GM10847 (cell line): Measurements from ENCODE around the gene URM1.

ENCODE experiments used
- POLR2A ChIP-seq: IDR thresholded peaks from 2 replicates; pipeline ENCODE4 v1.6.1; 2011; ENCODE audit not compliant: insufficient read length; ENCODE audit errors: extremely low read depth

The URM1 gene

DNA sequence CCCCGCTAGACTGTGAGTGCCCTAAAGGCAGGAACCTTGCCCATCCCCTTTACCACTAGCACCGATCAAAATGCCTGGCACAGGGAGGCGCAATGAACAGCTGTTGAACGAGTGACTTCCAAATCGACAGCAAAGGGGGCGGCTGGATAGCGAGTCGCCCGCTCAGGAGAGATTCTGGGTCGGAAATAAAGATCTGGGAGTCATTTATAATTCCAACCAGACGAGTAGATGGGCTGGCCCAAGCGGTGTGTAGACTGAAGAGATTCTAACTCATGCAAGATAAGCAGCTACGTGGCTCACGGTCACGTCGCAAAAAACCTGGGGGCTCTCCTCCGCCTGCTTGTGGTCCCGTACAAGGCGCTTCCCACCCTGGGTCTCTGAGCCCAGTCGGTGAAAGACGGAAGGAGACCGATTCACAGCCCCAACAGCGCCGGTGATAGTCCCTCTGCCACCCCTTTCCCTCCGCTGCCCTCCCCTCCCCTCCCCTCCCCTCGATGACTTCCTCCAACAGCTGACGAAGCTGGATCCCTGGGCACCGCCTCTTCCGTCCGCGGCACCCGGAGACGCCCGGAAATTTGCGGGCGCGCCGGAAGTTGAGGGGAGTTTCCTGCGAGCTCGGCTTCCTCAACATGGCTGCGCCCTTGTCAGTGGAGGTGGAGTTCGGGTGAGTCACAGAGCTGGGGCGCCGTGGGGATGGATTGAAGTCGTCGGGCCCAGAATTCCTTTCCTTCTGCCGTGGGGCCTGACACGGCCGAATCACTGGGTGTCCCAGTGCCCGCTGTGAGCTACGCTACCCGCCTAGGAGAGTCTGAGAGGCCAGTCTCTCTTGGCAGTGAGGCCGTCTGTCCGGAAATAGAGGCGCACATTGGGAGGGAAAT is at the start of gene URM1:
Gene URM1 (plus strand): TSS at position 623 of the 878 bp plus-strand sequence. CDS start 7 bp downstream, at position 630.
- peak; percentile 75 for TF ChIP-seq POLR2A

DNA sequence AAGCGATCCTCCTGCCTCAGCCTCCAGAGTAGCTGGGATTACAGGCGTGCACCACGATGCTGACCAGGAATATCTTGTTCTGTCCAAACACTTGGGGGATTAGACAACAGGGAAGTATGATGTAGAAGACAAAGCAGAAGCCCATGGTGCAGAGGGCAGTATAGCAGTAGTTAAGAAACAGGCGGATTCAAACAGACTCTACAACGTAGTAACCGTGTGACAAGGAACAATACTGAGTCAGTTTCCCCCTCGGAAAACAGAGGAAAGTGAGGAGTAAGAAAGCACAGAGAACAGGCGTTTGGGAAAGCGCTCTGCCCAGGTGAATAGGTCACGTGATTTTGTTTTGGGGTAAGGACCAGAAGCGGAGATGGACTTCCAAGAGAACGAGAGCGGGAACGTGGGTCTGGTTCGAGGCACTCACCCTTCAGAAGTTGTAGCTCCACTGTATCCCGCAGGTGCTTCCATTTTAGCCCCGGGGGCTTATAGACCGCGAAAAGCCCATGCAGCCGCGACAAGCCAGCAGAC is 49.2 kb upstream of the URM1 start:
- peak; percentile 55 for TF ChIP-seq POLR2A

DNA sequence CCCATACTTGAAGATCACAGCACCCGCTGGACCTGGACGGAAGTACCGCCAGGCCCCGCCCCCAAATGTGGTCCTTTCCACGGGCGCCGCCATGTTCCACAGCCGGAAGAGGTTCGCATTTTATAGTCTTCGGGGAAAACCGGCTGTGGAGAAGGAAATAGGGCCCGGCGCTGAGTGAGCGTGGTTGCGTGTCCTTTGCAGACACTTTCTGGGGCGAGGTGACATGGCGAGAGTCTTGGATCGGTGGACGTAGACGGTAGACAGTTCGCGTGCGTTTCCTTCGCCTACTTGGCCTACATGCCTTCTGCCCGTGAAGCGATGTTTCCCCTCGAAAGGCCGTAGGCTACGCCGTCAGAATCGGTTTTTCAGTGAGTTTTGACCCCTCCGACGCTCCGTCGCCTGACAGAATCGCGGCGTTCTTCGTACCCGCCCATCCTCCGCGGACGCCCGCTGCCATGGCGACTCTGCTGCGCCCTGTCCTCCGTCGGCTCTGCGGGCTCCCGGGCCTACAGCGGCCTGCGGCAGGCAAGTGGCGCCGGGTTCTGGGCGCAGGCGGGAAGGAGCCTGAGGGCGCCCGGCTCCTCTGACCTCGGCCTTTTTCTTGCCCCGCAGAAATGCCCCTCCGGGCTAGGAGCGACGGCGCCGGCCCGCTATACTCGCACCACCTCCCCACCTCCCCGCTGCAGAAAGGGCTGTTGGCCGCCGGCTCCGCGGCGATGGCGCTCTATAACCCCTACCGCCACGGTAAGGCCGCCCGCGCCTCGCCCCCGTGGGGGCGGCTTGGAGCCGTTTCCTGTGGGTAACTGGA is 48.6 kb upstream of the URM1 start, which contains the start of the genes COQ4 and TRUB2:
Gene COQ4 (plus strand): TSS at position 436 of the 808 bp plus-strand sequence. CDS start 20 bp downstream, at position 456.
Gene TRUB2 (minus strand): TSS at position 44 of the 808 bp plus-strand sequence. CDS start 39 bp downstream, at position 5.
- TF ChIP-seq POLR2A = no peak

DNA sequence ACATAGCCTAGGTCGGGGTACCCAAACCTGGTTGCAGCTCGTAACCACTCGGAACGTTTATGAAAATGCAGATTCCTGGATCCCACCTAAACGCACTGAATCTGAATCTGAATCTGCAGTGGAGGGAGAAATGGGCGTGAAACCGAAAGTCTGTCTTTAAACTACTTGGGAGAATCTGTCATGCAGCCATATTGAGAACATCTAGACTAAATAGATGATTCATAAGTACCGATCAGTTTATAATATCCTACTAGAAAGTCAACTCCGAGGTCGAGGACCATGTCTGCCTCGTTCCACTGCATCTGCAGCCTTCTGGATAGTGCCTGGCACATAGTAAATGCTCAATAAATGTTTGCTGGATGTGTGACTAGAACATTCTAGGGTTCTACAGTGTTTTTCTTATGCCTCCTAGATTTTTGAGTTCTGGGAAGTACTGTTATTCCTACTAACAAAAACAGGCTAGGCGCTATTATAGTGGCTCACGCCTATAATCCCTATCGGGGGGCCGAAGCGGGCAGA is 47.9 kb upstream of the URM1 start:
- no peak for TF ChIP-seq POLR2A

DNA sequence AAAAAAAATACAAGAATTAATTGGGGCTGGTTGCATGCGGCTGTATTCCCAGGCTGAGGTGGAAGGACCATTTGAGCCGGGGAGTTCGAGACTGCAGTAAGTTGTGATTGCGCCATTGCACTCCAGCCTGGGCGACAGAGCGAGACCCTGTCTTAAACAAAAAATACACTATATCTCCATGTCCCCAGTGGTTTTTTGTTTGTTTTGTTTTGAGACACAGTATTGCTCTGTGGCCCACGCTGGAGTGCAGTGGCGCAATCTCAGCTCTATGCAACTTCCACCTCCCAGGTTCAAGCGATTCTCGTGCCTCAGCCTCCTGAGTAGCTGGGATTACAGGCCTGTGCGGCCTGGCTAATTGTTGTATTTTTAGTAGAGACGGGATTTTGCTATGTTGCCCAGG is 47.4 kb upstream of the URM1 start:
- no peak for TF ChIP-seq POLR2A

DNA sequence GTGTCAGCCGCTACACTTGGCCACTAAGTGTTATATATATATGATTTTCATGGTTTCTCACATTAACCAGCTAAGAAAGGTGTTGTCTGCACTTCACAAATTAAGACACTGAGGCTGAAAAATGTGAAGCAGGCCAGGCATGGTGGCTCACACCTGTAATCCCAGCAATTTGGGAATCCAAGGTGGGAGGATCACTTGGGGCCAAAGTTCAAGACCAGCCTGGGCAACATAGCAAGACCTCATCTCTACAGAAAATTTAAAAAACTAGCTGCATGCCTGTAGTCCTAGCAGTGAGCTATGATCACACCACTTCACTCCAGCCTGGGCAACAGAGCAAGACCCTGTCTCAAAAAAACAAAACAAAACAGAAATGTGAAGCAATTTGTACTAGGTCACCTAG is 46.8 kb upstream of the URM1 start:
- TF ChIP-seq POLR2A = no peak

DNA sequence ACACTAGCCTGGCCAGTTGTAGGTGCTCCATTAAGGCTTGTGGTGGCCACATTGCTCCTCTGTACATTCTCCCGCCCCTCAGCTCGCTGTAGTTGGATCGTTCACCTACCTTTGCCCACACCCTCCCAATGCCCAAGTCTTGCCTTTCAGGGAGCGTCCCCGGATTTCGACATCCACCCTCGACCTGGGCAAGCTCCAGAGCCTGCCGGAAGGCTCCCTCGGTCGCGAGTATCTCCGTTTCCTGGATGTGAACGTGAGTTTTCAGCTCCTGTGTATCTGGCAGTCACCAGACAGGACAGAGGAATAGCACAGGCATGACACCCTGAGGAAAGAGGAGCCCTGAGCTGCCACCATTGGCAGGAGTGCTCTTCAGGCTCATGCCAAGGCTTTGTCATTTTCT is 45.5 kb upstream of the URM1 start:
- TF ChIP-seq POLR2A = no peak

DNA sequence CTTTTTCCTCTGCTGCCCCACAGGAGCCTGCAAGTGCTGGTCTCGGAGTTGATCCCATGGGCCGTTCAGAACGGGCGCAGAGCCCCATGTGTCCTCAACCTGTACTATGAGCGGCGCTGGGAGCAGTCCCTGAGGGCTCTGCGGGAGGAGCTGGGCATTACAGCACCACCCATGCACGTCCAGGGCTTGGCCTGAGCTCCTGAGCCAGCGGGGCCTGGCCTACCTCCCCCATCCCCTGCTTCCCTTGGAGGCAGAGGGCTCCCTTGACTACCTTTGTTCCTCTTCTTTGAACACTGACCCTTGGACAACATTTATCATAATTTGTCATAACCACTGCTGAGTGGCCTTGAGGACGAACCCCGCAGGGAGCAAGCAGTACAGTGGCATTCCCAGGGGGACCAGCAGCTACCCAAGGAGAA is 37.7 kb upstream of the URM1 start:
- TF ChIP-seq POLR2A = no peak

DNA sequence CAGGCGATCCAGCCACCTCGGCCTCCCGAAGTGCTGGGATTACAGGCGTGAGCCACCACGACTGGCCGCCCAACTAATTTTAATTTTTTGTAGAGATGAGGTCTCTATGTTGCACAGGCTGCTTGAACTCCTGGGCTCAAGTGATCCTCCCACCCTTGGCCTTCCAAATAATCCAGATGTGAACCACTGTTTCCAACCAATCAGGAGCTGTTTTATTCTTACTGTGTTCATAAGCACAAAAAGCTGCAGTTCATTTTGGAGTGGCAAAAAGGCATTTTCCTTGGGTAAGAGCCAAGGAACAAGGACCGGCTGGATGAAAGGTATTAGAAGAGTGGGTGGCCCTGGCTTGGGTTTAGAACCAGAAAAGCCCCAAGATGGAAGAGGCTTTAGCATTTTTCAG is 36.0 kb upstream of the URM1 start:
- TF ChIP-seq POLR2A = no peak

DNA sequence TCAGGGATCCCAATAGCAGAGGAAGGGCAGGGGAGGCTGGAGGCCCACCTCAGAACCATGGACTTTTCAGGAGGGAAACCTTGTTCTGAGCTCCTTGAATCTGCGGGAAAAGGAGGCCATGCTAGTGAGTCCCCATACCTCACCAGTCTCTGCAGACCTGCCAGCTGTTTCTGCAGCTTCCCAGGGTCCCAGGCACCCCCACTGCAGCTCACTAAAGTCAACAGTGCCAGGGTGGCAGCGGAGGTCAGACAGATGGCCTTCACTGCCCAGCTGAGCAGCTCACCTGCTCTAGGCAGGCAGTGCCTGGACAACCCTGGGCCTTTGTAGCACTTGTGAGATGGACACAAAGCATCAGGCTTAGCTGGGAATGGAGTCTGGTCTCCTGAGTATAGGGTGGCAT is 35.3 kb upstream of the URM1 start:
- no peak for TF ChIP-seq POLR2A

DNA sequence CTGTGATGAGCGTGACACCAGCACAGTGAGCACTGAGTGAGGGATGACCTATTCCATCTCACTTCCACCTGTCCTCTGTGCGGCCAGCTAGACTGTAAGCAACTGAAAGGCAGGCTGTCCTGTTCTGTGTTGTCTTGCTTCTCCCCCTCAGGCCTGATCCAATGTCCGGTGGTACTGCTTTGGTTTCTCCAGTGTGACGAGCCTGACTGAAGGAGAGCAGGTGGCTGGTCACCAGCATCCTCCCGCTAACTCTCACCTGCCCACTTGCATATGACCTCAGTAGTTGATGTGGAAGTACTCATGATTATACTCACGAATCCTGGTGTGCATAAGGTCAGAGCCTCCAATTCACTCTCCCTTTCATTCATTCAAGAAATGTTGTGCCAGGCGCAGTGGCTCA is 33.2 kb upstream of the URM1 start:
- TF ChIP-seq POLR2A = no peak

DNA sequence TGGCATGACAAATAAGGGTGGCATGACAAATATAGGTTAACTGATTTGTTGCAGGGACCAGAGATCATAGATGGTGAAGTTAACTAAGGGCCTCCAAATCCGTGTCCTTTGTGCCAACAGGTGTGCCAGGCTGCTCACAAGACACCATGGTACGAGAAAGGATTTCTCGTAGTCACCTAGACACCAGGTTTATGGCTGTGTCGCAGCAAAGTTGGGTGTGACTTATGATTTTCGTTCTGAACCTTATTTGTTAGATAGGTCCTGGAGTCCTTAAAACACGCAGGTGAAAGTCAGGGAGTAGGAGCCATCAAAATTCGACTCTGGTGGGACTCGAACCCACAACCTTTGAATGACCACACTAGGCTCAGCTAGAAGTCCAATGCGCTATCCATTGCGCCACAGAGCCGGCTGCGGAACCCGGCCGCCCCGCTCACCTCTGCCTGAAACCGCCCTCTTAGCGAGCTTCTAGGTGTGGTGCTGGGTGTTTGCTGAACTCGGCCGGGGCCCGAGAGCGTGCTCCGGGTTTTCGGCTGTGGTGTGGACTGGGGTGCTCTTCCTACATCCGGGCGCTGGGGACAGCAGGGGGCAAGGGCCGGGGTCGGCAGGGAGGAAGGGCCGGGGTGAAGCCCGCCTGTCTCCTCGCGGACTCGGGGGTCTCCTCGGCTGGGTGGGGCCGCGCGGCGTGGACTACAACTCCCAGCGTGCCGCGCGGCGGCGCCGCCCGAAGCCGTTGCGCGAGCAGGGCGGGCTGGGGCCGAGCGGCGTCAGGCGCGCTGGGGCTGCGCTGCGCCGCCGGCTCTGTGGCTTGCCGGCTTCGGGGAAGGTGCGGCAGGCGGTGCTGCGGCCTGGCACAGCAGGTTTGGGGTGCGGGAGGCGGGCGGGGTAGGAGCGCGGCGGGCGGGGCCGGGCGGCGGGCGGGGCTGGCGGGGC is 31.1 kb upstream of the URM1 start, which contains the start of gene SLC27A4:
Gene SLC27A4 (plus strand): TSS at position 767 of the 930 bp plus-strand sequence. CDS start 2,606 bp downstream, outside the sequence.
- TF ChIP-seq POLR2A = peak; percentile 29

DNA sequence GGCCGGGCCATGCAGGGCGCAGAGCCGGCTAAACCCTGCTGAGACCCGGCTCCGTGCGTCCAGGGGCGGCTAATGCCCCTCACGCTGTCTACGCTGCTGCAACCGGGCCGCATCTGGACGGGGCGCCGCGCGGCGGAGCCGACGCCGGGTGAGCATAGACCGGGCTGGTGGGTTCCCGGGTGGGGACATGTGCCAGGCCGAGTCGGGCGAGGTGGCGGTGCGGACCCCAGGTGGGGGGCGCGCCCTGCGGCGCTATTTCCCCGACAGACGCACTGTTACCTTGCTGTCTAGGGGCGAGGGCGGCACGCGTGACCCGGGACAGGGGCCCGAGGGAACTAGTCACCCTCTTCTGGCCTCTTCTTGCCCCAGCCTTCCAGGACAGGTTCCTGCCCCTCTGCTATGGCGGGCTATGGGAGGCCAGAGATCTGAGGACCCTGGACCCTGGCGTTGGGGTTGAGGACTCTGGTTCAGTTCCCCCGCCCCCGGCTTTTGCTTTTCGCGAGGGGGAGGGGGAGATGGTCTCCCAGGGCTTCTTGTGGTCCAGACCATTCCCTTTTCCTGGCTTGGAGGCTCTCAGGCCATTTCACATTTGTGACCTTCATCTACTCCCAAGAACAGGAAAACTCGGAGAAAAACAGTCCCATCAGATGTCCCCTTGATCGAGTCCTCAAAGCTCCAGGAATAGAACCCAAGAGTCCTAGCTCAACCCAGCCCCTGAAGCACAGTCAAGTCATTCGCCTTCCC is 30.3 kb upstream of the URM1 start:
- no peak for TF ChIP-seq POLR2A
